Kidney epithelial cell (primary cell): ENCODE results near the gene CYTH1. TPM values are rescaled to one million over a fixed set of nuclear protein-coding genes. Genes with fewer than 3 reads are reported as not detected.

Source experiments
- DNase-seq: peaks from one replicate; pipeline ENCODE4 v3.0.0-alpha.2; 2010; ENCODE audit warnings: low read depth
- H3K27me3 ChIP-seq: 2 replicates; pipeline ENCODE4 v1.6.0; 2011; ENCODE audit warnings: low read length; ENCODE audit not compliant: control insufficient read depth, insufficient read depth
- H3K36me3 ChIP-seq: 2 replicates; pipeline ENCODE4 v1.5.1; 2011; ENCODE audit warnings: low read length; ENCODE audit not compliant: control insufficient read depth, insufficient read depth
- H3K4me3 ChIP-seq: 2 replicates; pipeline ENCODE4 v1.5.1; 2011; ENCODE audit warnings: low read depth, mild to moderate bottlenecking, control low read depth, low read length
- total RNA-seq: library from RNA; depleted of rRNA; stranded (reverse); fragments of >200 nt; gene quantifications from 2 replicates; pipeline ENCODE4 v1.2.3, GENCODE V29; 2015
- TF ChIP-seq, protein P1 (sequence below): IDR thresholded peaks from 2 replicates; pipeline ENCODE4 v1.5.1; 2011; ENCODE audit warnings: mild to moderate bottlenecking, moderate library complexity, low read length, control low read depth, inconsistent platforms; ENCODE audit not compliant: insufficient read depth, poor library complexity, severe bottlenecking

CYTH1 gene
- total RNA-seq, 1 donor from 2014 or later: 34.1 TPM

DNA sequence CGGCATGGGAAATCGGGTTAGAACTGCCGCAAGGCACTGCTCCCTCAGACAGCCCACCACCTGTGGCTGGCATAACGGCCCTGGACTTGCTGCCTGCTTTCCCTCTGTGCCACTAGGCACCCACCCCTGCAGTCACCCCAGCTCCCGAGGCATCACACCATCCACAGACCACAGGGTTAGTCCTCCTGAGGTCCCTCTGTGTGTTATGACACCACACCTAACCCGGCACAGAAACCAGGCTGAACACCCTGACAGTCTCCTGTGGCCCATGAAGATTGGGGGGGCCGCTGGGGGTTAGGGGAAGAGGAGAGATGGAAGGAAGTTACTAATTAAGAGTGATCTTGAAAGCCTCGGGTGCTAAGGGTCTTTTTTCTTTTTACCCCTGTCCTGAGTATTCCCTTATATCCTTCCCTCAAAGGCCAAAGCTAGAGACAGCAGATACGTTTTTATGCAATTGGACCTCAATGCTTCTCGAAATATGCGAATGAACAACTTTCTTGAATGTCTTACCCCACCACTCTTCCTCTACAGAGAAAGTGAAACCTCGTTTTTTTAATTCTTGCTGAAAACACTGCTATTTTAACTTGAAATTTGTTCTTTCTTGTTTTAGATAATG is 7.0 kb downstream of the CYTH1 start:
- H3K27me3 ChIP-seq: no peaks in the 10 kb centered on the region
- DNase-seq: no peak
- TF ChIP-seq, protein P1, sequence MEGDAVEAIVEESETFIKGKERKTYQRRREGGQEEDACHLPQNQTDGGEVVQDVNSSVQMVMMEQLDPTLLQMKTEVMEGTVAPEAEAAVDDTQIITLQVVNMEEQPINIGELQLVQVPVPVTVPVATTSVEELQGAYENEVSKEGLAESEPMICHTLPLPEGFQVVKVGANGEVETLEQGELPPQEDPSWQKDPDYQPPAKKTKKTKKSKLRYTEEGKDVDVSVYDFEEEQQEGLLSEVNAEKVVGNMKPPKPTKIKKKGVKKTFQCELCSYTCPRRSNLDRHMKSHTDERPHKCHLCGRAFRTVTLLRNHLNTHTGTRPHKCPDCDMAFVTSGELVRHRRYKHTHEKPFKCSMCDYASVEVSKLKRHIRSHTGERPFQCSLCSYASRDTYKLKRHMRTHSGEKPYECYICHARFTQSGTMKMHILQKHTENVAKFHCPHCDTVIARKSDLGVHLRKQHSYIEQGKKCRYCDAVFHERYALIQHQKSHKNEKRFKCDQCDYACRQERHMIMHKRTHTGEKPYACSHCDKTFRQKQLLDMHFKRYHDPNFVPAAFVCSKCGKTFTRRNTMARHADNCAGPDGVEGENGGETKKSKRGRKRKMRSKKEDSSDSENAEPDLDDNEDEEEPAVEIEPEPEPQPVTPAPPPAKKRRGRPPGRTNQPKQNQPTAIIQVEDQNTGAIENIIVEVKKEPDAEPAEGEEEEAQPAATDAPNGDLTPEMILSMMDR: no peak
- H3K4me3 ChIP-seq: no peak overlapping the region
- no peaks in the 10 kb centered on the region for H3K36me3 ChIP-seq

DNA sequence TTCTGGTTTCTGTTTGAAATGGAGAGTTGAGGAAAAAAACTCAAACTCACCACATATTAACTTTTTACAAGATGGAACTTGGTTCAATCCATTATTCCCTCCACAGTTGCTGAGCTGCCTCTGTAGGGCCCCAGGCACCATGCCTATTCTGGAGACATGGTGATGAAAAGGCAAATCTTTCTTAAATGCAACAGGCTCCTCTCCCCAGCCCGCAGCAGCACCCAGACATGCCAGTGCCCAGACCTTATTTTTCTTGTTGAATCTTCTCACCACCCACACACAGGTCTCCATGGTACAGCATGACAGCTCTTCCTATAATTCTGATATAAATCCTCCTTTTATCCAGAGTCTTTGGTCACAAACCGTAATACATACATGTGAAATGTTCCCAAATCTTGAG is 7.6 kb downstream of the CYTH1 start:
- TF ChIP-seq, protein P1: no peak
- Histone ChIP-seq H3K4me3 (no peak overlapping the region), H3K36me3 (no peaks in the 10 kb centered on the region), H3K27me3 (no peaks in the 10 kb centered on the region)
- no peak for DNase-seq

DNA sequence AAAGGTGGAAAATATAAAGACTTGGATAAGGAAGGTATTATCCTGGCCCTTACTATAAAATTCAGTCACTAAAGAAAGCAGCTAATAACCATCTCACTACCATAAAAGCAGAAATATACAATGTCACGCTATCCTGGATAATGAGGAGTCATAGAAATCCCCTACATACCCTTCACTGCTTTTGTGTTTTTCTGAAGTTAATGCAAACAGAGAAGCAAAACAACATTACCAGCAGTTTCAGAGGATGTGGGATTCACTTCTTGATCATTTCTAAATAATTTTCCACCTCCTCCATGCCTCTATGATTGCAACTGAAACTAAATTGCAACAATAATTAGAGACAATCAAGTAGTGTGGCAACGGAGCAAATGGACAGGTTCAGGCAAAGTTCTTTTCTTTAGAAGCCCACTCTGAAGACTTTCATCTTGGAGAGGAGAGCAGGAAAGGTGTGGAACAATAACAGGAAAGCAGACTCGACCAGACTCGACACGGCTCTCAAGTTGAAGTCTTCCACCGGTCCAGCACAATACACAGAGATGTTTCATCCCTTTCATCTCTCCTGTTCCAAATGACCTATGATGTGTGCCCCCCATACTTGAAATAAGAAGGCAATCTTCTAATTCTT is 10.2 kb downstream of the CYTH1 start:
- no peak for DNase-seq
- Histone ChIP-seq H3K4me3 (no peak overlapping the region), H3K36me3 (no peaks in the 10 kb centered on the region), H3K27me3 (no peaks in the 10 kb centered on the region)
- TF ChIP-seq, protein P1: no peak

DNA sequence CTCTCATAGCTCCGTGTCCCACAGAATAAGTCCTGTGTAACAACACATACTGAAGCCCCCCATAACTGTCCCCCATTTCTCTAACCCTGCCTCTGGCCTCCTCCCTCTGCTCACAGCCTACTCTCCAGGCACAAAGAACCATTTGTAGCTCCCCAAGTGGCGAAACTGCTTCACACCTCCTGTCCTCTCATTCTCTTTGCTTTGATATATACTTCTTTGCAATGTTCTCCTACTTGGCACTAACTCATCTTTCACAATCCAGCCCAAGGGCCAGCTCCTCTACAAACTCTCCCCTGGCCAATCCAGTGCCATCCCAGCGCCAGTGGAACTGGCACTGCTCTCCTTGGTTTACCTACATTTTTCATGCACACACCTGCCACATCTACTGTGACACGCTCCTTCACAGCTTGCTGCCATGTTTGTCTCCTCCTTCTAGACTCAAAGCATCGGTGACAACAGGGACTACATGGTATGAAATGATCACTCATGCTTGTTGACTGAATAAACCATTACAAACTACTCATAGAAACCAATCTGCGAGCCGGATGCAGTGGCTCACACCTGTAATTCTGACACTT is 12.8 kb downstream of the CYTH1 start:
- H3K4me3 ChIP-seq: no peak overlapping the region
- no peak for DNase-seq
- TF ChIP-seq, protein P1: no peak

DNA sequence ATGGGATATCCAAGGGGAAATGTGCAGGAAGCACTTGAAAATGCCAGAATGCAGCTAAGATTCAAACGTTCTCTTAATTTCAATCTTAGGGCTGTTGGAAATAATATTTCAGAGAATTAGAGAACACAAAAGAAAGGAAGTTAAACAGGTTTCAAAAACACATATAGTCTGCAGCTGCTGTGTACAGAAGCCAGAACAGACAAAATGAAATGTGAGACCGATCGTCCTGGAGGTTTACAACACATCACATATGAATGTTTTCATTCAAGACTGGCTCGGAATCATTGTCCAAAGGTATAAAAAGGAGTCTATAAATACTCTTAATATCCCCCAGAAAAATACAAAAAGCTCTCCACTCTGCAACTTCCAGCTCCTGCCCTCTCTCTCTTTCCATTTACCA is 14.3 kb downstream of the CYTH1 start:
- TF ChIP-seq, protein P1: no peak

More for the DNA sequence above, 12.8 kb downstream of the CYTH1 start:
- no peaks in the 10 kb centered on the region for H3K36me3 ChIP-seq
- no peaks in the 10 kb centered on the region for H3K27me3 ChIP-seq

More for the DNA sequence above, 14.3 kb downstream of the CYTH1 start:
- no peaks in the 10 kb centered on the region for H3K27me3 ChIP-seq
- no peak overlapping the region for H3K4me3 ChIP-seq
- no peaks in the 10 kb centered on the region for H3K36me3 ChIP-seq
- DNase-seq: no peak
